ENCODE measurements around the gene NDRG2. TPM values are rescaled to one million over a fixed set of nuclear protein-coding genes. Genes with fewer than 3 reads are reported as not detected.
A peak's percentile ranks its signal among the peaks of the same experiment; 100 is the strongest.

Gene NDRG2
- total and polyA plus RNA-seq, 8 donors = 25.6 to 158 (median 131) TPM

GRCh38 chr14:21038441-21039422, 13.9 kb upstream of the NDRG2 start:
- DNase-seq (peak; percentile 59 to 95 (median 81)), ATAC-seq (peak; percentile 89)
- Histone ChIP-seq H3K36me3 (no peaks in the 10 kb centered on the region), H3K27me3 (peaks cover 0 to 5% of the 10 kb centered on the region in 2 donors), H3K4me1 (peaks cover 19 to 25% of the 10 kb centered on the region in 2 donors), H3K4me3 (no peak overlapping the region), H3K9me3 (no peaks in the 10 kb centered on the region), H3K27ac (peak overlapping the region; percentile 60 to 69)
- intact Hi-C loops (cut with DNase I) = no loop called here
- TF ChIP-seq, protein P1, sequence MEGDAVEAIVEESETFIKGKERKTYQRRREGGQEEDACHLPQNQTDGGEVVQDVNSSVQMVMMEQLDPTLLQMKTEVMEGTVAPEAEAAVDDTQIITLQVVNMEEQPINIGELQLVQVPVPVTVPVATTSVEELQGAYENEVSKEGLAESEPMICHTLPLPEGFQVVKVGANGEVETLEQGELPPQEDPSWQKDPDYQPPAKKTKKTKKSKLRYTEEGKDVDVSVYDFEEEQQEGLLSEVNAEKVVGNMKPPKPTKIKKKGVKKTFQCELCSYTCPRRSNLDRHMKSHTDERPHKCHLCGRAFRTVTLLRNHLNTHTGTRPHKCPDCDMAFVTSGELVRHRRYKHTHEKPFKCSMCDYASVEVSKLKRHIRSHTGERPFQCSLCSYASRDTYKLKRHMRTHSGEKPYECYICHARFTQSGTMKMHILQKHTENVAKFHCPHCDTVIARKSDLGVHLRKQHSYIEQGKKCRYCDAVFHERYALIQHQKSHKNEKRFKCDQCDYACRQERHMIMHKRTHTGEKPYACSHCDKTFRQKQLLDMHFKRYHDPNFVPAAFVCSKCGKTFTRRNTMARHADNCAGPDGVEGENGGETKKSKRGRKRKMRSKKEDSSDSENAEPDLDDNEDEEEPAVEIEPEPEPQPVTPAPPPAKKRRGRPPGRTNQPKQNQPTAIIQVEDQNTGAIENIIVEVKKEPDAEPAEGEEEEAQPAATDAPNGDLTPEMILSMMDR (IDR thresholded peaks at IDR 0.05) = no peak

DNA sequence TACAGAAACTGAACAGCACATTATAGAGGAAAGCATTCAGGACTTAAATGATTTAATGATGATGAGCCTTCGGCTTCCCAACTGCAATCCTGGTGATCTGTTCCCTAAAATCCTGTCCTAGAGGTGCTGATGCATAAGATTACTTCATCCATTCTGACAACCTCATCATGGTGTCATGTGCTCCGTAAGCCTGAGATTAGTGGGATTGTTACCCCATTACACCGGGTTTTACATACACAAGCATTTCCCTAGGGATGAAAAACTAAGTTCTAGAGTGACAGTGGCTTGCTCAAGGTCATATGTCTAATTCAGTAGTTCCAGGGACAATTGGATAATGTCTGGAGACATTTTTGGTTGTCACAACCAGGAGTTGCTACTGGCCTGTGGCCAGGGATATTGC, 12.3 kb upstream of the NDRG2 start:
- Histone ChIP-seq H3K4me3 (no peak overlapping the region), H3K9me3 (no peaks in the 10 kb centered on the region), H3K36me3 (no peaks in the 10 kb centered on the region), H3K27me3 (no peaks in the 10 kb centered on the region), H3K27ac (no peak overlapping the region), H3K4me1 (peaks cover 14 to 24% of the 10 kb centered on the region in 2 donors)
- TF ChIP-seq, protein P1 (IDR thresholded peaks at IDR 0.05) = no peak
- ATAC-seq = no peak
- no peak for DNase-seq
- intact Hi-C loops (cut with DNase I) = no loop called here

- Histone ChIP-seq H3K9me3 (no peaks in the 10 kb centered on the region), H3K4me1 (peaks cover 14 to 24% of the 10 kb centered on the region in 2 donors), H3K36me3 (no peaks in the 10 kb centered on the region), H3K27ac (no peak overlapping the region), H3K27me3 (no peaks in the 10 kb centered on the region), H3K4me3 (no peak overlapping the region)
- intact Hi-C loops (cut with DNase I) = no loop called here
- DNase-seq = no peak
- ATAC-seq = no peak
- TF ChIP-seq, protein P1 (IDR thresholded peaks at IDR 0.05) = no peak
These were observed 11.9 kb upstream of the NDRG2 start for GRCh38 chr14:21036751-21037150.

GRCh38 chr14:21034707-21035106, 9.8 kb upstream of the NDRG2 start, which contains the start of gene RNASE13:
Gene RNASE13, minus strand, starts transcription at chr14:21034807. Its CDS starts 519 bp downstream, at chr14:21034288.
- H3K9me3 ChIP-seq = no peaks in the 10 kb centered on the region
- TF ChIP-seq, protein P1 (IDR thresholded peaks at IDR 0.05) = no peak
- H3K27ac ChIP-seq = no peak within 1 kb of the TSS

DNA sequence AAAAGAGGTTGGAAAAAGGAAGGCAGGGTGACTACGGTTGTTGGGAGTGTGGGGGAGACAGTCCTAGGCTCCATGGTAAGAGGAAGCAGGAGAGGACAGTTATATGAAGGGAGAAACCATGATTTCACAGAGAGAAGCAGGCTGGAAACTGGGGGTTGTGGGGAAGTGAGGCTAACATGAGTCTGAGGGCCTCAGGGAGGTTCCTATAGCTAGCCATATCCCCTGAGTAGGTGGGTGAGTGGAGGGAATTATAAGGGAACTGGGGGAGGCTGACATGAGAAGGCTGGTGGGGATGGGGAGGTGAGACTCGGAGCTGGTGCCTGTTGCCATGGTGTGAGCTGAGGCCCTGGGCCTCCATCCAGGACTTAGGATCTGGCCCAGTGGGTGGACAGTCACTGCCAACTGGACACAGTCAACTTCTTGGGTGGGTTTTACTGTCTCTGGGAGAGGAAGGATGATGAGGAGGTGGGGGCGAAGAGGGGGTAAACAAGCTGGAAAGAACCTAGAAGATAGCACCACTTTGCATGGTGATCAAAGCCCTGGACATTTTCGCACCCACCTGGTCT, 8.4 kb upstream of the NDRG2 start:
- Histone ChIP-seq H3K36me3 (no peaks in the 10 kb centered on the region), H3K27ac (no peak overlapping the region), H3K4me3 (no peak overlapping the region), H3K9me3 (no peaks in the 10 kb centered on the region), H3K4me1 (no peaks in the 10 kb centered on the region), H3K27me3 (no peaks in the 10 kb centered on the region)
- no peak for ATAC-seq
- intact Hi-C loops (cut with DNase I) = no loop called here
- no peak for DNase-seq
- TF ChIP-seq, protein P1 (IDR thresholded peaks at IDR 0.05) = no peak

More at GRCh38 chr14:21034707-21035106, 9.8 kb upstream of the NDRG2 start, which contains the start of gene RNASE13:
- no peak for ATAC-seq
- H3K36me3 ChIP-seq = no peaks in the 10 kb centered on the region
- no peaks in the 10 kb centered on the region for H3K27me3 ChIP-seq
- no peak within 1 kb of the TSS for H3K4me3 ChIP-seq
- intact Hi-C loops (cut with DNase I) = no loop called here
- DNase-seq = no peak
- peaks cover 12% of the 10 kb centered on the region in 2 donors for H3K4me1 ChIP-seq
